Endothelial cell (in vitro differentiated cells): ENCODE measurements around the gene SLC26A1. TPM values are rescaled to one million over a fixed set of nuclear protein-coding genes. Genes with fewer than 3 reads are reported as not detected.

Experiments
- DNase-seq: peaks from one replicate; pipeline ENCODE4 v3.0.0; 2021; ENCODE audit warnings: low spot score
- H3K27ac Mint-ChIP-seq: one replicate; pipeline ENCODE4 v1.8.0; 2021; ENCODE audit warnings: mixed read lengths, inconsistent platforms; ENCODE audit not compliant: unreplicated experiment
- H3K27me3 Mint-ChIP-seq: one replicate; pipeline ENCODE4 v1.8.0; 2021; ENCODE audit warnings: mild to moderate bottlenecking, moderate library complexity, mixed read lengths, inconsistent platforms; ENCODE audit not compliant: unreplicated experiment
- H3K36me3 Mint-ChIP-seq: one replicate; pipeline ENCODE4 v1.8.0; 2021; ENCODE audit warnings: mild to moderate bottlenecking, low read depth, mixed read lengths, inconsistent platforms; ENCODE audit not compliant: unreplicated experiment
- H3K4me1 Mint-ChIP-seq: one replicate; pipeline ENCODE4 v1.8.0; 2021; ENCODE audit warnings: mild to moderate bottlenecking, mixed read lengths, inconsistent platforms; ENCODE audit not compliant: unreplicated experiment
- H3K4me3 Mint-ChIP-seq: one replicate; pipeline ENCODE4 v1.8.0; 2021; ENCODE audit warnings: mild to moderate bottlenecking, mixed read lengths, inconsistent platforms; ENCODE audit not compliant: unreplicated experiment
- H3K9me3 Mint-ChIP-seq: one replicate; pipeline ENCODE4 v1.8.0; 2021; ENCODE audit warnings: mixed read lengths, inconsistent platforms; ENCODE audit not compliant: unreplicated experiment
- CTCF ChIP-seq: fragments of 200-600 bp; sonication (generic); IDR thresholded peaks from one replicate; pipeline ENCODE4 v1.5.0; 2021; ENCODE audit warnings: antibody characterized with exemption; ENCODE audit not compliant: unreplicated experiment
- total RNA-seq: library from RNA; stranded (reverse); fragmentation: NEBNext Ultra II Directional; extraction: Animal tissue kit (Norgen Biotek cat#: 25700); gene quantifications from one replicate; pipeline ENCODE4 v1.2.1, GENCODE V29; 2021; ENCODE audit not compliant: unreplicated experiment

The SLC26A1 gene
- total RNA-seq, 1 donor from 2014 or later, result not detected

- no peak for DNase-seq
- no peak overlapping the region for H3K4me3 Mint-ChIP-seq
- H3K27ac Mint-ChIP-seq, result no peak overlapping the region
- no peak for TF ChIP-seq CTCF
- peaks cover 18% of the 10 kb centered on the region for H3K36me3 Mint-ChIP-seq
- H3K4me1 Mint-ChIP-seq, result no peaks in the 10 kb centered on the region
- H3K27me3 Mint-ChIP-seq, result peaks cover 18% of the 10 kb centered on the region
- H3K9me3 Mint-ChIP-seq, result no peaks in the 10 kb centered on the region
These were observed 34.4 kb downstream of the SLC26A1 start for GRCh38 chr4:958696-959337.

GRCh38 chr4:958314-958665, 34.9 kb downstream of the SLC26A1 start:
- Mint-ChIP-seq H3K27me3 (peaks cover 15% of the 10 kb centered on the region), H3K4me3 (no peak overlapping the region), H3K4me1 (no peaks in the 10 kb centered on the region), H3K9me3 (no peaks in the 10 kb centered on the region), H3K36me3 (peaks cover 18% of the 10 kb centered on the region), H3K27ac (no peak overlapping the region)
- DNase-seq, result no peak
- no peak for TF ChIP-seq CTCF

GRCh38 chr4:957581-958313, 35.5 kb downstream of the SLC26A1 start:
- Mint-ChIP-seq H3K36me3 (peaks cover 18% of the 10 kb centered on the region), H3K27ac (no peak overlapping the region), H3K9me3 (no peaks in the 10 kb centered on the region), H3K4me3 (no peak overlapping the region), H3K27me3 (peaks cover 15% of the 10 kb centered on the region), H3K4me1 (no peaks in the 10 kb centered on the region)
- no peak for DNase-seq
- TF ChIP-seq CTCF, result no peak

- no peak for DNase-seq
- no peaks in the 10 kb centered on the region for H3K9me3 Mint-ChIP-seq
- peaks cover 15% of the 10 kb centered on the region for H3K27me3 Mint-ChIP-seq
- no peak overlapping the region for H3K27ac Mint-ChIP-seq
- H3K36me3 Mint-ChIP-seq, result peaks cover 23% of the 10 kb centered on the region
- no peak for TF ChIP-seq CTCF
- H3K4me1 Mint-ChIP-seq, result no peaks in the 10 kb centered on the region
- H3K4me3 Mint-ChIP-seq, result no peak overlapping the region
These were observed 36.0 kb downstream of the SLC26A1 start for GRCh38 chr4:957231-957580.

- Mint-ChIP-seq H3K9me3 (no peaks in the 10 kb centered on the region), H3K36me3 (peaks cover 24% of the 10 kb centered on the region), H3K4me1 (no peaks in the 10 kb centered on the region), H3K27ac (no peak overlapping the region), H3K27me3 (peaks cover 14% of the 10 kb centered on the region), H3K4me3 (no peak overlapping the region)
- no peak for DNase-seq
- no peak for TF ChIP-seq CTCF
These were observed 36.5 kb downstream of the SLC26A1 start for GRCh38 chr4:956531-957230.
